Endodermal cell (in vitro differentiated cells): ENCODE measurements around the gene PIBF1. TPM values are rescaled to one million over a fixed set of nuclear protein-coding genes. Genes with fewer than 3 reads are reported as not detected.
"Not testable (repeated sequence)": the region's sequence is repeated elsewhere in the genome, so short reads cannot be mapped to it uniquely, and the experiment has no call there.

Experiments used
- DNase-seq: peaks from one replicate; pipeline ENCODE4 v3.0.0-alpha.2; 2017
- H3K27ac ChIP-seq: 2 replicates; pipeline ENCODE4 v1.5.1; 2013; ENCODE audit warnings: mild to moderate bottlenecking, low read depth, low read length, moderate library complexity
- H3K27me3 ChIP-seq: 2 replicates; pipeline ENCODE4 v1.6.1; 2013; ENCODE audit warnings: mild to moderate bottlenecking, low read length, moderate library complexity; ENCODE audit not compliant: insufficient read depth, control insufficient read depth, poor library complexity, severe bottlenecking
- H3K36me3 ChIP-seq: 2 replicates; pipeline ENCODE4 v1.7.0; 2013; ENCODE audit warnings: mild to moderate bottlenecking, low read length, moderate library complexity; ENCODE audit not compliant: control insufficient read depth, insufficient read depth
- H3K4me1 ChIP-seq: one replicate; pipeline ENCODE4 v1.7.0; 2013; ENCODE audit warnings: low read length; ENCODE audit not compliant: control insufficient read depth, insufficient read depth
- H3K4me3 ChIP-seq: 2 replicates; pipeline ENCODE4 v1.5.1; 2013; ENCODE audit warnings: mild to moderate bottlenecking, low read length, moderate library complexity
- H3K9ac ChIP-seq: 2 replicates; pipeline ENCODE4 v1.6.1; 2013; ENCODE audit warnings: mild to moderate bottlenecking, low read length, moderate library complexity; ENCODE audit not compliant: poor library complexity, severe bottlenecking; ENCODE audit errors: extremely low read depth
- H3K9me3 ChIP-seq: 2 replicates; pipeline ENCODE4 v1.6.1; 2013; ENCODE audit warnings: mild to moderate bottlenecking, low read length, moderate library complexity; ENCODE audit not compliant: control insufficient read depth
- H3K27ac Mint-ChIP-seq: 2 replicates; pipeline ENCODE4 v1.8.0; 2020; ENCODE audit warnings: mixed read lengths
- H3K27me3 Mint-ChIP-seq: 2 replicates; pipeline ENCODE4 v1.8.0; 2021; ENCODE audit warnings: mild to moderate bottlenecking, mixed read lengths; ENCODE audit not compliant: insufficient read depth
- H3K36me3 Mint-ChIP-seq: 2 replicates; pipeline ENCODE4 v1.8.0; 2020; ENCODE audit warnings: low read depth, mixed read lengths
- H3K4me1 Mint-ChIP-seq: 2 replicates; pipeline ENCODE4 v1.8.0; 2020; ENCODE audit warnings: mixed read lengths
- H3K4me3 Mint-ChIP-seq: 2 replicates; pipeline ENCODE4 v1.8.0; 2020; ENCODE audit warnings: mild to moderate bottlenecking, moderate library complexity, mixed read lengths
- H3K9me3 Mint-ChIP-seq: 2 replicates; pipeline ENCODE4 v1.8.0; 2020; ENCODE audit warnings: mild to moderate bottlenecking, mixed read lengths
- CTCF ChIP-seq: fragments of 200-600 bp; sonication (generic); conservative IDR thresholded peaks from 2 replicates; pipeline ENCODE4 v1.5.0; 2021; ENCODE audit warnings: antibody characterized with exemption, mild to moderate bottlenecking
- WGBS, 2 experiments: methylation state at CpG; one replicate each; pipeline versions ENCODE4 v1.1.5 to v1.1.7; 2013; ENCODE audit warnings: missing lambda C conversion rate in 2 of 2, mixed read lengths in 1 of 2; ENCODE audit not compliant: insufficient coverage in 1 of 2, insufficient read length in 1 of 2; 5-methylcytosine and 5-hydroxymethylcytosine counted together
- total RNA-seq, 2 donors: library from RNA; stranded (reverse); fragmentation: NEBNext Ultra II Directional in 1 of 2; extraction: Animal tissue kit (Norgen Biotek cat#: 25700) in 1 of 2; gene quantifications; 2 replicates in 1 of 2; 3 replicates in 1 of 2; pipeline ENCODE4 v1.2.1, GENCODE V29; 2021

The PIBF1 gene
- total RNA-seq, 2 donors from 2014 or later = 25.6 to 35.2 TPM

GRCh38 chr13:72896869-72897268 is 114.9 kb downstream of the PIBF1 start:
- H3K36me3 Mint-ChIP-seq = peaks cover 35% of the 10 kb centered on the region
- no peaks in the 10 kb centered on the region for H3K4me1 Mint-ChIP-seq

GRCh38 chr13:72901546-72901945 is 119.6 kb downstream of the PIBF1 start:
- H3K4me1 ChIP-seq = not testable (repeated sequence)

More at GRCh38 chr13:72896869-72897268, 114.9 kb downstream of the PIBF1 start:
- Mint-ChIP-seq H3K27me3 (no peaks in the 10 kb centered on the region), H3K27ac (no peak overlapping the region), H3K9me3 (peaks cover 47% of the 10 kb centered on the region), H3K4me3 (no peak overlapping the region)
- DNase-seq = no peak
- WGBS, 2 experiments = 89 to 92% methylated on average over 4 of the region's 4 CpGs
- H3K27ac ChIP-seq = no peak overlapping the region
- H3K36me3 ChIP-seq = peaks cover 19% of the 10 kb centered on the region
- peaks cover 36% of the 10 kb centered on the region for H3K9me3 ChIP-seq
- TF ChIP-seq CTCF = no peak
- no peaks in the 10 kb centered on the region for H3K27me3 ChIP-seq
- H3K9ac ChIP-seq = no peak overlapping the region
- H3K4me3 ChIP-seq = no peak overlapping the region
- no peaks in the 10 kb centered on the region for H3K4me1 ChIP-seq

GRCh38 chr13:72908416-72908815 is 126.5 kb downstream of the PIBF1 start:
- Histone ChIP-seq H3K9ac (no peak overlapping the region), H3K27me3 (no peaks in the 10 kb centered on the region), H3K4me1 (no peaks in the 10 kb centered on the region), H3K27ac (no peak overlapping the region), H3K4me3 (no peak overlapping the region), H3K36me3 (peaks cover 16% of the 10 kb centered on the region), H3K9me3 (no peaks in the 10 kb centered on the region)
- H3K4me1 Mint-ChIP-seq = peaks cover 6% of the 10 kb centered on the region
- H3K27ac Mint-ChIP-seq = no peak overlapping the region
- no peak for TF ChIP-seq CTCF
- no peaks in the 10 kb centered on the region for H3K27me3 Mint-ChIP-seq
- H3K4me3 Mint-ChIP-seq = no peak overlapping the region
- WGBS, 2 experiments = 79 to 92% methylated on average over 2 to 4 of the region's 4 CpGs
- DNase-seq = no peak
- peaks cover 24% of the 10 kb centered on the region for H3K36me3 Mint-ChIP-seq
- H3K9me3 Mint-ChIP-seq = no peaks in the 10 kb centered on the region

More at GRCh38 chr13:72901546-72901945, 119.6 kb downstream of the PIBF1 start:
- not testable (repeated sequence) for H3K4me3 ChIP-seq, H3K4me1 Mint-ChIP-seq, H3K36me3 ChIP-seq, H3K27me3 Mint-ChIP-seq, H3K9ac ChIP-seq, H3K27ac ChIP-seq, DNase-seq, H3K27me3 ChIP-seq, H3K4me3 Mint-ChIP-seq, H3K27ac Mint-ChIP-seq
- H3K36me3 Mint-ChIP-seq = peaks cover 25% of the 10 kb centered on the region
- peaks cover 42% of the 10 kb centered on the region for H3K9me3 Mint-ChIP-seq
- peaks cover 25% of the 10 kb centered on the region for H3K9me3 ChIP-seq
- WGBS, 2 experiments = 96 to 100% methylated on average over 4 to 7 of the region's 7 CpGs

- no peak overlapping the region for H3K27ac ChIP-seq
- H3K9me3 ChIP-seq = no peaks in the 10 kb centered on the region
- Mint-ChIP-seq H3K9me3 (no peaks in the 10 kb centered on the region), H3K27me3 (no peaks in the 10 kb centered on the region), H3K36me3 (peaks cover 24% of the 10 kb centered on the region), H3K4me3 (no peak overlapping the region), H3K27ac (no peak overlapping the region), H3K4me1 (peaks cover under 1% of the 10 kb centered on the region)
- H3K9ac ChIP-seq = no peak overlapping the region
- DNase-seq = no peak
- H3K36me3 ChIP-seq = peaks cover 21% of the 10 kb centered on the region
- TF ChIP-seq CTCF = no peak
- no peak overlapping the region for H3K4me3 ChIP-seq
- no peaks in the 10 kb centered on the region for H3K27me3 ChIP-seq
- no CpG with 5 or more reads among the region's 1 CpG for WGBS, 2 experiments
- H3K4me1 ChIP-seq = no peaks in the 10 kb centered on the region
Measured at GRCh38 chr13:72911981-72912380, 130.0 kb downstream of the PIBF1 start.
